ENCODE data around the gene KANK2. TPM values are rescaled to one million over a fixed set of nuclear protein-coding genes. Genes with fewer than 3 reads are reported as not detected.

KANK2 gene
- total and polyA plus RNA-seq, 10 of the 15 experiments (the other 5 are each of a cell fraction or from before 2014, with no cell fraction given) = 4.9 to 33.0 (median 21.0) TPM

GRCh38 chr19:11142528-11143171 is 54.7 kb downstream of the KANK2 start (continued):
- no peak for TF ChIP-seq ETV6 (conservative IDR thresholded peaks at IDR 0.05 in 1 of 2, IDR thresholded peaks at IDR 0.05 in 1 of 2; ENCODE audit: borderline replicate concordance in 1 of 2, low read depth in 1 of 2)
- TF ChIP-seq TCF7 (IDR thresholded peaks at IDR 0.05; ENCODE audit: borderline replicate concordance) = no peak
- no peak for TF ChIP-seq BRCA1 (IDR thresholded peaks at IDR 0.05; ENCODE audit: low read depth, low read length)
- no peak for TF ChIP-seq SP1 (IDR thresholded peaks at IDR 0.05; ENCODE audit: low read depth, low read length)
- TF ChIP-seq SUZ12 (IDR thresholded peaks at IDR 0.05; ENCODE audit: unreplicated experiment) = no peak
- no peak for TF ChIP-seq NR2F1 (conservative IDR thresholded peaks at IDR 0.05)
- no peak for TF ChIP-seq NR2C2 (IDR thresholded peaks at IDR 0.05; ENCODE audit: borderline replicate concordance, control insufficient read depth, insufficient read length, low read depth)

GRCh38 chr19:11141937-11142527 is 55.3 kb downstream of the KANK2 start:
- Histone ChIP-seq H3K36me3 (ENCODE audit: control insufficient read depth in 2 of 2, insufficient read depth in 2 of 2, low read length in 1 of 2) (peaks cover 2 to 3% of the 10 kb centered on the region in 2 experiments; a peak in 3 of 4 replicates), H3K4me1 (ENCODE audit: control insufficient read depth, insufficient read depth, low read length) (peaks cover 17% of the 10 kb centered on the region), H3K9me3 (replicated peaks; ENCODE audit: control insufficient read depth, insufficient read depth, low read length) (no peaks in the 10 kb centered on the region), H3K9ac (ENCODE audit: control insufficient read depth, insufficient read depth, low read length) (no peak overlapping the region), H3K27me3 (replicated peaks in 1 of 2; ENCODE audit: control insufficient read depth in 2 of 2, insufficient read depth in 2 of 2, low read length in 1 of 2) (no peaks in the 10 kb centered on the region), H4K20me1 (ENCODE audit: control insufficient read depth, insufficient read depth) (no peaks in the 10 kb centered on the region), H3K4me2 (ENCODE audit: control insufficient read depth, insufficient read depth) (no peak overlapping the region), H3K4me3 (no peak overlapping the region), H2AFZ (ENCODE audit: control insufficient read depth, low read depth, low read length) (no peak overlapping the region), H3K79me2 (ENCODE audit: control insufficient read depth, insufficient read depth, low read length) (no peaks in the 10 kb centered on the region), H3K27ac (ENCODE audit: control insufficient read depth, insufficient read depth) (no peak overlapping the region)
- ATAC-seq (no peak), DNase-seq (ENCODE audit: low read depth, low spot score) (no peak), FAIRE-seq (no peak)
- ChIA-PET POLR2A (interaction anchor here (0.6 kb wide), 2 partner anchors 48 to 279 kb away, joined by 3 to 4 read pairs; no protein-coding TSS in a partner anchor), SMC1A (ENCODE audit: uncharacterized antibody, unreplicated experiment) (no interaction called here), RAD21 (ENCODE audit: unreplicated experiment) (no interaction called here), CTCF (interaction anchor here (1.3 kb wide), 1 partner anchor 11 kb away, joined by 3 read pairs; no protein-coding TSS in a partner anchor)
- WGBS (ENCODE audit: insufficient coverage, insufficient replicate concordance, low lambda C conversion rate, missing lambda C conversion rate) = 58% methylated on average over 9 of the region's 9 CpGs
- BruUV-seq (replicated peaks) = no TSS peak
- in situ Hi-C loops (cut with MboI) (no loop called here), intact Hi-C loops (cut with micrococcal nuclease; ENCODE audit: unreplicated experiment) (no loop called here)
- no peak for TF ChIP-seq IKZF2 (IDR thresholded peaks at IDR 0.05)
- TF ChIP-seq POLR2AphosphoS5 (IDR thresholded peaks at IDR 0.05; ENCODE audit: low read length) = no peak
- TF ChIP-seq RCOR1 (conservative IDR thresholded peaks at IDR 0.05; ENCODE audit: low read depth, low read length) = no peak
- TF ChIP-seq SUZ12 (IDR thresholded peaks at IDR 0.05; ENCODE audit: unreplicated experiment) = no peak
- TF ChIP-seq CTCF (IDR thresholded peaks at IDR 0.05 in 2 of 3, conservative IDR thresholded peaks at IDR 0.05 in 1 of 3; ENCODE audit: control insufficient read depth in 2 of 3, extremely low read depth in 1 of 3, insufficient read depth in 1 of 3, low read depth in 3 of 3, low read length in 3 of 3) = no peak
- TF ChIP-seq ZBTB40 (IDR thresholded peaks at IDR 0.05; ENCODE audit: borderline replicate concordance) = no peak
- TF ChIP-seq RB1 (IDR thresholded peaks at IDR 0.05; ENCODE audit: borderline replicate concordance) = no peak
- no peak for TF ChIP-seq TCF12 (IDR thresholded peaks at IDR 0.05; ENCODE audit: low read depth, low read length)
- no peak for TF ChIP-seq CHD4 (IDR thresholded peaks at IDR 0.05)
- no peak for TF ChIP-seq ZNF622 (IDR thresholded peaks at IDR 0.05)
- TF ChIP-seq BACH1 (IDR thresholded peaks at IDR 0.05; ENCODE audit: borderline replicate concordance) = no peak

All from GM12878 (cell line).